GM10248 (cell line): ENCODE data around the gene STK39.

Experiments
- CTCF ChIA-PET: fragments of 300-600 bp; sonication (Branson Sonifier 250); formaldehyde crosslinking; extraction: SDS; loops from one replicate; lab custom pipeline; 2021; ENCODE audit warnings: antibody characterized with exemption; lab: Yijun Ruan, JAX
- POLR2A ChIA-PET: fragments of 350-650 bp; sonication (Branson Sonifier 250); formaldehyde crosslinking; extraction: SDS; loops from one replicate; lab custom pipeline; 2020; ENCODE audit warnings: antibody characterized with exemption; lab: Yijun Ruan, JAX
- DNase-seq: peaks from one replicate; pipeline ENCODE4 v3.0.0; 2012; ENCODE audit errors: extremely low spot score
- TF ChIP-seq, protein P1 (sequence below): IDR thresholded peaks from 2 replicates; pipeline ENCODE4 v1.5.1; 2012; ENCODE audit warnings: mild to moderate bottlenecking, low read depth; ENCODE audit errors: extremely low read depth, missing control alignments, control extremely low read depth

STK39 gene

DNA sequence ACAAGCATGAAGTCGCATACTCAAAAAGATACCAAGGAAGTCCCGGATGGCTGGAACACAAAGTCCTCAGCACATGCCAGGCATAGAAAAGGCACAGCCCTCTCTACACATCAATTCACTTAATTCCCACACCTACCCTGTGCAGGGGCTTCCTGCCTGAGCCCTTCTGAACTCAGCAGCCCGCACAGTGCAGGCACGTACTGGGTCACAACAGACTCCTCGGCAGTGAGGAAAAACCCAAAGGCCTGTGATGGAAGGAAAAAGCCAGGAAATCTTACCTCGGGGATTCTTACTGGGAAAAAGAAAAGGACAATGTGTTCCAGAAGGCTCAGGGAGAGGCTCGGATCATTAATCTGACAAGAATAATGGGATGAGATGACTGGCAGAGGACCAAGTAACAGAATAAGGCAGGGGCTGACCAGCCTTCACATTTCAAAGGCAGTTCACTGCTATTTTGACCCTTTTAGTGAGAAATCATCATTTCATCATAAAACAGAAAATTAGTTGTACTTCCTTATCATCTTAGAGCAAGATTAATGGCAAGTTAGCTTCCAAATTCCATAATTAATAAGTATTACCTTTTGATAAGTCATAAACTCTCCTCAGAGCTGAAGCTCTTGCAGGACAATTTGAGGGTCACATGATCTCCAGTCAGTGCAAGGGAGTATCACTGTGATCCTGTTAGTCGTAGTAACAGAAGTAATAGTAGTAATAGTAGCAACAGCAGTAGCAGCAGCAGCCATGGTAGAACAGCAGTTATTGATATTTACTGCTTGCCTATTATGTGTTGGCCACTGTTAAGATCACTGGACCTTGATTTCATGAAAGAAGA lies 87.4 kb downstream of the STK39 start:
- TF ChIP-seq, protein P1, sequence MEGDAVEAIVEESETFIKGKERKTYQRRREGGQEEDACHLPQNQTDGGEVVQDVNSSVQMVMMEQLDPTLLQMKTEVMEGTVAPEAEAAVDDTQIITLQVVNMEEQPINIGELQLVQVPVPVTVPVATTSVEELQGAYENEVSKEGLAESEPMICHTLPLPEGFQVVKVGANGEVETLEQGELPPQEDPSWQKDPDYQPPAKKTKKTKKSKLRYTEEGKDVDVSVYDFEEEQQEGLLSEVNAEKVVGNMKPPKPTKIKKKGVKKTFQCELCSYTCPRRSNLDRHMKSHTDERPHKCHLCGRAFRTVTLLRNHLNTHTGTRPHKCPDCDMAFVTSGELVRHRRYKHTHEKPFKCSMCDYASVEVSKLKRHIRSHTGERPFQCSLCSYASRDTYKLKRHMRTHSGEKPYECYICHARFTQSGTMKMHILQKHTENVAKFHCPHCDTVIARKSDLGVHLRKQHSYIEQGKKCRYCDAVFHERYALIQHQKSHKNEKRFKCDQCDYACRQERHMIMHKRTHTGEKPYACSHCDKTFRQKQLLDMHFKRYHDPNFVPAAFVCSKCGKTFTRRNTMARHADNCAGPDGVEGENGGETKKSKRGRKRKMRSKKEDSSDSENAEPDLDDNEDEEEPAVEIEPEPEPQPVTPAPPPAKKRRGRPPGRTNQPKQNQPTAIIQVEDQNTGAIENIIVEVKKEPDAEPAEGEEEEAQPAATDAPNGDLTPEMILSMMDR: no peak
- DNase-seq: no peak
- ChIA-PET POLR2A (no interaction called here), CTCF (no interaction called here)

DNA sequence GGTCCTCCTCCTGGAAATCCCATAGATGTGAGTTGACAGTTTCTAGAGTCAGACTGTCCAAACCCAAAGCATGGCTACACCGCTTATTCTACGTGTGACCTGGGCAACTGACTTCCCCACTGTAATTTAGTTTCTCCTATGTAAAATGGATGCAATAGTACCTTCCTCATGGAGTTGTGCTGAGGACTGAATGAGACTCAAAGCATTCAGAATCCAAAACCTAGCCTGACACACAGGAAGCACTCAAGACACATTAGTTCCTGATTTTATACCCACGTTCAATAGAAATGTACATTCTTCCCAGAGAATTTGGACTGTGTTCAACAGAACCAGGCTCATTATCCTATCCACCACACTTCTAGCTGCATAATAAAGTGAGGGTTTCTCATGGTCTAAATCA lies 88.8 kb downstream of the STK39 start:
- CTCF ChIA-PET: no interaction called here
- POLR2A ChIA-PET: no interaction called here
- TF ChIP-seq, protein P1: no peak
- DNase-seq: no peak

DNA sequence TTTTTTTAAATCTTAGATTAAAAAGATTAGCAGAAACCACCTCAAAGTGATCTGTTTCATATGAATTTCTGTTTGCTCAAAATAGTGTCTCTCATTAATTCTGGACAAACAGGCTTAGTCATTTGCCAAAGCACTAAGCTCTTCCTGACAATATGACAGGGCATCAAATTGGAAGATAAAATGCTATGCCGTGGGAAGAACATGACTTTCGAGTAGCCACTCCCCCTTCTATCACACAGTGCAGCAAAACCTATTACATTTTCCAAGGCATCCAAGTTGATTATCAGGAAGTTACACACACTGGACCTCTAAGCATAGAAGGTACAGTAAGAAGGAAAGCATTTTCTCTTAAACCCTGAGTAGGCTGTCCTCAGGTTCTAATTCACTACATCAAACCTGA lies 89.5 kb downstream of the STK39 start:
- ChIA-PET POLR2A (no interaction called here), CTCF (interaction anchor here (1.0 kb wide), 1 partner anchor 12 kb away, joined by 3 read pairs; no protein-coding TSS in a partner anchor)
- no peak for DNase-seq
- TF ChIP-seq, protein P1: no peak

DNA sequence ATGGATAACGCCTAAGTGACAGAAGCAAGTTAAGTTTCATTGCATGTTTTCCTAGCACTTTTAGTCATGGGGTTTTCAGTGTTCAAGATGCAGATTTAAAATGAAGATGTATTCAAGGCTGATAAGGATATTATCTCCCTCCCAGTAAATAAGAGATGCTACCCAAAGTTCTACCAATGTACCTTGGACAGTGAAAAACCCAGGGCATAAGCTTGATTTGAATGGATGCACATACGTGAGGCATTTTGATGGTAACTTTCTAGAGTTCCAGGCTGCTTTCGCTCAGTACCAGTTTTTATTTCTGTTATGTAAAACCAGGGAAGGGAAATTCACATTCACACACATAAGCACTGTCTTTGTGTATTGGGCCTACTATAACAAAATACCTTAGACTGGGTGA lies 90.3 kb downstream of the STK39 start:
- TF ChIP-seq, protein P1: no peak
- ChIA-PET POLR2A (no interaction called here), CTCF (interaction anchor here (0.7 kb wide), 1 partner anchor 38 kb away, joined by 3 read pairs; no protein-coding TSS in a partner anchor)
- DNase-seq: no peak

DNA sequence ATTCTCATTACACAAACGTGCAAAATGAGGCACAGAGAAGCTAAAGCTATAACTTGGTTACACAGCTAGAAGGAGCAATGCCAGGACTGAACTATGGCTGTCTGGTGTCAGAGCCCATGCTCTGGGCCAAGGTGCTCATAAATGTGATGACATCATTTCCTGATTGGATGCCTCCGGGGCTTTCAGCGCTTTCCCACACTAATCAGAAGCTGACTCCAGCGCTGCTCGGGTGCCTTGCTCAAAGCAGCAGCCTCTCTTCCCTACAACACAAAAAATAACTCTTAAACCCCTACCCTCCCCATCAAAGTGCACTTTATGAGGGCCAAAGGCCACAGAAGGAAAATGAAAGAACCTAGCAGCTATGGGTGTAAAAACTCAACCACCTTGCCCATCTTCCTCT lies 90.7 kb downstream of the STK39 start:
- DNase-seq: no peak
- POLR2A ChIA-PET: no interaction called here
- CTCF ChIA-PET: interaction anchor here (0.7 to 1.8 kb wide), 4 partner anchors 9 to 38 kb away, joined by 3 to 4 read pairs (median 3); no protein-coding TSS in a partner anchor
- TF ChIP-seq, protein P1: no peak

DNA sequence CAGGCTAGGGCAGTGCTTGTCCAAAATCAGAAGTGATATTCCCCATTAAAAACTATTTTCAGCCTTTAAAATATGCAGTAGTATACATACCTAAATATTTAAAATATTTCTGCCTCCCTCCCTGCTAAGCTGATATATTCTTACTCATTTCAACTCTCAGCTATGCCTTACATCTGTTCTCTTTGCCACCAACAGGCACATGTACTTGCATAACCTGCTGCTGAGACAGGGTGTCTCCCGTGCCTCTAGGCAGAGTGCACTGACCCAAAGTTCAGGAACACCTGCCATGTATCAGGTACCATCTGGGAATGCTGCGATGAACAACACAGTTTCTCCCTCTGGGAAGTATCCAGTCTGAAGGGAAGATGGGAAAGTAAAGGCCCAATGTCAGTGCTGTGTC lies 91.7 kb downstream of the STK39 start:
- no peak for DNase-seq
- TF ChIP-seq, protein P1: no peak
- ChIA-PET CTCF (interaction anchor here (1.1 to 1.8 kb wide), 4 partner anchors 10 to 35 kb away, joined by 3 to 4 read pairs (median 3); no protein-coding TSS in a partner anchor), POLR2A (no interaction called here)
